GM10266 (cell line): ENCODE data around the gene ATP8B1.

Experiments
- DNase-seq: peaks from one replicate; pipeline ENCODE4 v3.0.0; 2012; ENCODE audit errors: extremely low spot score
- CTCF ChIP-seq: IDR thresholded peaks from 2 replicates; pipeline ENCODE4 v1.5.1; 2012; ENCODE audit warnings: mild to moderate bottlenecking, low read depth; ENCODE audit not compliant: control insufficient read depth, insufficient read depth; ENCODE audit errors: missing control alignments

The ATP8B1 gene

GRCh38 chr18:57841568-57841967 is 38.5 kb upstream of the ATP8B1 start:
- TF ChIP-seq CTCF = no peak
- DNase-seq = peak; percentile 41

- TF ChIP-seq CTCF = no peak
- no peak for DNase-seq
Measured at GRCh38 chr18:57839942-57840381, 36.8 kb upstream of the ATP8B1 start.

- DNase-seq = peak; percentile 32
- TF ChIP-seq CTCF = no peak
Measured at GRCh38 chr18:57837917-57838548, 34.9 kb upstream of the ATP8B1 start.

GRCh38 chr18:57836557-57836956 is 33.4 kb upstream of the ATP8B1 start:
- no peak for DNase-seq
- no peak for TF ChIP-seq CTCF

GRCh38 chr18:57835904-57836303 is 32.8 kb upstream of the ATP8B1 start:
- no peak for TF ChIP-seq CTCF
- DNase-seq = no peak

GRCh38 chr18:57834616-57835015 is 31.5 kb upstream of the ATP8B1 start:
- TF ChIP-seq CTCF = no peak
- DNase-seq = no peak

GRCh38 chr18:57833441-57834101 is 30.5 kb upstream of the ATP8B1 start:
- no peak for TF ChIP-seq CTCF
- DNase-seq = peak; percentile 11
